ENCODE data around the gene LY9.

GRCh38 chr1:160756849-160757201 is 39.1 kb upstream of the LY9 start:
- TF ChIP-seq EZH2 (IDR thresholded peaks at IDR 0.05; ENCODE audit: insufficient read depth, poor library complexity, severe bottlenecking) (no peak), EZH2phosphoT487 (IDR thresholded peaks at IDR 0.05; ENCODE audit: insufficient read depth, low read depth) (no peak)
